ACHN (cell line): ENCODE measurements around the gene KRTAP10-3.
"Not testable (repeated sequence)": the region's sequence is repeated elsewhere in the genome, so short reads cannot be mapped to it uniquely, and the experiment has no call there.

Source experiments
- DNase-seq: peaks from one replicate; pipeline ENCODE4 v3.0.0-alpha.2; 2015
- in situ Hi-C: cut with HindIII; loops from 2 replicates; pipeline ENCODE4 v1.10.0; 2017; ENCODE audit warnings: low sequenced_read_pairs, low pct_ligation_motif_present, low pct_unique_long_range_greater_than_20kb

Gene KRTAP10-3

GRCh38 chr21:44558695-44559094 is at the start of gene KRTAP10-3:
Gene KRTAP10-3 (minus strand): TSS chr21:44558795. CDS start chr21:44558715, 80 bp downstream.
- in situ Hi-C loops: no loop called here
- no peak for DNase-seq

GRCh38 chr21:44606495-44606894 is 47.9 kb upstream of the KRTAP10-3 start:
- DNase-seq: no peak
- in situ Hi-C loops: no loop called here

DNA sequence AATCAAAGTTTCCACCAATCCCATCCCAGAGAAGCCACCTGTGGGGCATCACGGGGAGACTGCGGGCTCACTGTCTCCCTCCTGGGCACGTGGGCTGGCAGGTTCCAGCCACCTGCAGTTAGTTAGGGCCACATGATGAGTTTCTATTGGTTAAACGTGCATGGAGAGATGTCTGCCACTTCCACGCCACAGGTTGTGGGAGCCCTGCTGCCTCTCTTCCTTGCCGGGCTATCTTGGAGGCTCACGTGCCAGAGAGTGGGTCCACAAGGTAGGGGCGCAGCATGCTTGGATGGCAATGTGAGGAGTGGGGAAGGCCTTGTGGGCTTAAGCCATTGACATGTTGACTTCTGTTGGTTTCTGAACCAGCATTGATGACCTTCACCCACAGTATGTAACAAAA is 45.3 kb upstream of the KRTAP10-3 start:
- no peak for DNase-seq
- in situ Hi-C loops: no loop called here

- no peak for DNase-seq
- in situ Hi-C loops: no loop called here
These were observed 44.7 kb upstream of the KRTAP10-3 start for GRCh38 chr21:44603109-44603875.

DNA sequence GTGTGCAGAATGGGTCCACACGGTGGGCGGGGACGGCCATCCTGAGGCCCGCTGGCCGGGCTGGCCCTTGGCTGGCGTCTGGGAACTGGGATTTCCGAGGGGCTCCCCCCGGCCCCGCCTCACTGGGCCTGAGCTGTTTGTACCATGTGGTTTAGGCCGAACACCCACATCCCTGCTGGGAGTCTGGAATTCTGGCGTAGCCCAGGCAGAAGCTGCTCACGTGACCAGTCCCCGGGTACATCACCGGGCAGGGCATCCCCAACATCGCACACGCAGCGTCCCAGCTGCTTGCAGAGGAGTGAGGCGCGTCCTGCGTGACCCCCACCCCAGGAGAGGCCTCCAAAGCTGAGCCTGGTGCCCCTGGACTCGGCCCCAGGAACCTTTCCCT is 43.9 kb upstream of the KRTAP10-3 start:
- in situ Hi-C loops: no loop called here
- DNase-seq: no peak

DNA sequence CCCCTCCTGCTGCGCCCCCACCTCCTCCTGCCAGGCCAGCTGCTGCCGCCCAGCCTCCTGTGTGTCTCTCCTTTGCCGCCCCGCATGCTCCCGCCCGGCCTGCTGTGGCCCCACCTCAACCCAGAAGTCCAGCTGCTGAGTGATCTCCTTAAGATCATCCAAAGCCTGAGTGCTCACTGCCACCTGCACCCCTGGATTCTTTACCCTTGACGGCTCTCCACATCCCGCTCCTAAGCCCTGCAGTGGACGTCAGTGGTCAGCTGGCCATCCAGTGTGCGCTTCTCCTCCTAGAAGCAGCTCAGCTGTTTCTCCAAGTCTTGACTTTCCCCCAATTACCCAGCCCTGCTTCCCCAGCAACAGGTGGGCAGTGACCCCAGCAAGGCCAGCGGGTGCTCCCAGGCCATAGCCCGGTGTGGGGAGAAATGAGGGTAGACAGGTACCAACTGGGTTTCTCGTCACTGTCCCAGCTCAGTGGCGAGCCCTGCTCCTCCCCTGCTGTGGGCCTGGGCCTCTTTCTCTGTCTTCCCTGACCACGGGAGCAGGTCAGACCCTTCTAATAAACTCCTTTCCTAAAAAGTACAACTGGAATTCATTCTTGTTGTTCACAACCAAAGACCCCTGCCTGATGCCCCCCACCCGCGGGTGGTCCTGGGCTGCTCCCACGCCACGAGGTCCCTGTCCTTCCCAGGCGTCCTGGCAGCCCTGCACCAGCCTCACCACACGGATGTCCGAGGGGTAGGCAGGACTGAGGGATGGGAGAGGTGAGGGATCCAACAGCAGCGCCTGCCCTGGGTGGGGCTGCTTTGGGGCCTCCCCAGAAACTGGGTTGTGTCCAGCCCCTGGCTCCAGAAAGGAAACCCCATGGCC is 43.2 kb upstream of the KRTAP10-3 start:
- DNase-seq: no peak
- in situ Hi-C loops: no loop called here

DNA sequence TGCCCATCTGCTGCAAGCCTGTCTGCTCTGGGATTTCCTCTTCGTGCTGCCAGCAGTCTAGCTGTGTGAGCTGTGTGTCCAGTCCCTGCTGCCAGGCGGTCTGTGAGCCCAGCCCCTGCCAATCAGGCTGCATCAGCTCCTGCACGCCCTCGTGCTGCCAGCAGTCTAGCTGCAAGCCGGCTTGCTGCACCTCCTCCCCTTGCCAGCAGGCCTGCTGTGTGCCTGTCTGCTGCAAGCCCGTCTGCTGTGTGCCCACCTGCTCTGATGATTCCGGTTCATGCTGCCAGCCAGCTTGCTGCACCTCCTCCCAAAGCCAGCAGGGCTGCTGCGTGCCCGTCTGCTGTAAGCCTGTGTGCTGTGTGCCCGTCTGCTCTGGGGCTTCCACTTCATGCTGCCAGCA is 42.5 kb upstream of the KRTAP10-3 start:
- in situ Hi-C loops, DNase-seq: not testable (repeated sequence)

- in situ Hi-C loops, DNase-seq: not testable (repeated sequence)
These were observed 41.8 kb upstream of the KRTAP10-3 start, which contains the start of gene KRTAP10-7 for GRCh38 chr21:44600118-44600978. Gene KRTAP10-7 (plus strand): TSS chr21:44600597. CDS start chr21:44600622, 25 bp downstream.

- in situ Hi-C loops: no loop called here
- DNase-seq: no peak
These were observed 40.9 kb upstream of the KRTAP10-3 start for GRCh38 chr21:44599264-44600029.

DNA sequence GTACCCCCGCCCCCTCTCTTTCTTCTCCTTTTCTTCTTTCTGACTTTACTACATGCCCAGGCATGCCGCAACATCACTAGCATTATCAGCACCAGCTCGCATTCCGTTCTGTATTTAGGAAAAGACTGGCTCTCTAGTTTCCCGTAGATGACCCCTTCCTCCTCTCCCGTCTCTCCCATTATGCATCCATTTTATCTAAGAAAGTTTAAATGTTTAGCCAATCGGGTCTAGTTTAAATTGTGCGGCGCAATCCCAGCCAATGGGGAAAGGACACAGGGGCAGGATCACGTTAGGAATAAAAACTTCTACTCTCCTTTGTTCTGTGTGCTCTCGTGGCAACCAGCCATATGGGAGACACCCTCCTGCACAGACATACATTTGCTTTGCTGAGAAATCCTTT is 39.5 kb upstream of the KRTAP10-3 start:
- DNase-seq: no peak
- in situ Hi-C loops: no loop called here

DNA sequence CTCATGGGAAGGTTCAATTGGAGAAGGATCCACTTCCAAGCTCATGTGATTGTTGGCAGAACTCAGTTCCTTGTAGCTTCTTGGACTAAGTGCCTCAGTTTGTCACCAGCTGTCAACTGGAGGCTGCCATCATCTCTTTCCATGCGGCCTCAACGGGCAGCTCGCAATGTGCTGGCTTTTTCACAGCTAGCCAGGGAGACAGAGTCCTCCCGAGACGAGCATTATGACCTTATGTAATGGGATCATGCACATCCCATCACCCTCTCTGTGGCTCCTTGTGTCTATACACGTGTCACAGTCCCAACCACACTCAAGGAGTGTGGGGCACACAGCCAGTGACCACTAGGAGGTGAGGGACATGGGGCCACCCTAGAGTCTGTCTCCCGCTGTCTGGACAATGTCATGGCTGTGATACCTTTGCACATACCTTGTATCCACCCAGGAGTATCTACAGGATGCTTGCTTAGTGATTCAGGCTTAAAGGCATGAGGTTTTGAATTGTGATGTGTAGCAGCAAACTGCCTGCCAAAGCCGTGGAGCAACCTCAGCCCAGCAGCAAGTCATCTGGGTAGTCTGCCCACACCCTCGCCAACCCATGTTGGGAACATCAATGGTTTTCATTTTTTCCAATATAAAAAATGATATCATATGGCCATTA is 37.6 kb upstream of the KRTAP10-3 start:
- in situ Hi-C loops: no loop called here

GRCh38 chr21:44595524-44595923 is 36.9 kb upstream of the KRTAP10-3 start:
- in situ Hi-C loops: no loop called here
- no peak for DNase-seq

More for the DNA sequence above, 37.6 kb upstream of the KRTAP10-3 start:
- DNase-seq: peak; percentile 21

DNA sequence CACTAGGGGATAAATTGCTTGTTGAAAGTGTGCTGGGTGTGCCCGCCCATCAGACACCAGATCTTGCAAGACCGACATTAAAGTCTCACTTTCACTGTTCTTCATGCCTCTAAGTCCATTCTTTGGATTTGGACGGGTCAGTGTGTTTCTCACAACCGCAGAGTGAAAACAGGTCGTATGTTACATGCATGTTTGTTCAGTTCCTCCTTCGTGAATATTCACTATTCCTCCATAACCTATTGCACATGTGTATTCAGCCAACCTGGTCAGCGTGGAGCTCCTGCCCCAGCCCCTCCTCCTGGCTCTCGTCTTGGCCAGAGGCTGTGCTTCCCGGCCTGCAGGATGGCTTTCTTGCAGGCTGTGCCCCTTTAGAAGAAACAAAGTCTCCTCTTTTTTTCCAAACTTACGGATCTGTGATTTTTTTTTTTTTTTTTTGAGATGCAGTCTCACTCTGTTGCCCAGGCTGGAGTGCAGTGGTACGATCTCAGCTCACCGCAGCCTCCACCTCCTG is 35.9 kb upstream of the KRTAP10-3 start:
- no peak for DNase-seq
- in situ Hi-C loops: no loop called here

DNA sequence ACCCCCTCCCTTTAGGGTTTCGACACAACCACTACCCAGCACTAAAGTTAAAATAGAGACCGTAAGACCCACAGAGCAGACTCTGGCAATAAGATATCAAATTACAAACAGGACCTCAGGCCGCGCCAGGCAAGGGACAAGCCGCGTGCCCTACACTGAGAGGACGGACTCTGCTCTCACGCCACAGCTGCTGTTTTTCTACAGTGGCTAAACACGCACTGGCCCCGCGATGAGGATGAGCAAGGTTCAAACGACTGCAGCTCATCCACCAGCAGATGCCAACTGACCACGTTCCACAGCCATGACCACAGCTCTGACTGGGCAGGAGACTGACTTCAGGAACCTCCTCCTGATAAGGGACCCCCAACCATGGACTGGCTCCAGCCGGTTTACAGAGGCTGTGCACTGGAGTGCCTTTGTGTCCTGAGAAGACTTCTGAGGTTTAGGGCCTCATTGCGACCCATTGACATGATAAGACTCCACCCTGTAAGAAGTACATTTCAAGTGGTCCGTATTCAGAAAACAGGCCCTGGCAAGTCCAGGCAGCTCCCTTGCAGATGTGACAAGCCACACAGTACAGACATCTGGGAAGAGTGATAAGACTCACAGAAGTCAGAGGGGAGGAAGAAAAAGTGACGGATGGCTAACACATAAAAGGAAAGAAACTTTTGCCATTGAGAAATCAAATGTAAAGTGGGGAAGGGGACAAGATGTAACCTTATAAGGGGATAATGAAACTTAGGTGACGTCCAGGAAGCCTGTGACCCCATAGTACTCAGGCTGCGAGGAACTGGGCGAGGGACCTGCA is 35.2 kb upstream of the KRTAP10-3 start:
- in situ Hi-C loops: no loop called here
- no peak for DNase-seq

- no peak for DNase-seq
- in situ Hi-C loops: no loop called here
These were observed 34.1 kb upstream of the KRTAP10-3 start, which contains the start of gene KRTAP10-6 for GRCh38 chr21:44592446-44593311. Gene KRTAP10-6 (minus strand): TSS chr21:44592505. CDS start chr21:44592484, 21 bp downstream.

DNA sequence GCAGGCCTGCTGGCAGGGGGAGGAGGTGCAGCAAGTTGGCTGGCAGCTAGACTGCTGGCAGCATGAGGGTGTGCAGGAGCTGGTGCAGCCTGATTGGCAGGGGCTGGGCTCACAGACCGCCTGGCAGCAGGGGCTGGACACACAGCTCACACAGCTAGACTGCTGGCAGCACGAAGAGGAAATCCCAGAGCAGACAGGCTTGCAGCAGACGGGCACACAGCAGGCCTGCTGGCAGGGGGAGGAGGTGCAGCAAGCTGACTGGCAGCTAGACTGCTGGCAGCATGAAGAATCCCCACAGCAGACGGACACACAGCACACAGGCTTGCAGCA is 33.2 kb upstream of the KRTAP10-3 start:
- DNase-seq, in situ Hi-C loops: not testable (repeated sequence)
